Amniotic stem cell (primary cell): ENCODE results near the gene STAB2.
"Not testable (repeated sequence)": the region's sequence is repeated elsewhere in the genome, so short reads cannot be mapped to it uniquely, and the experiment has no call there.

Source experiments
- DNase-seq: peaks from one replicate; lab custom pipeline; 2025; lab: John Stamatoyannopoulos, UW

Gene STAB2

GRCh38 chr12:103647267-103647666, 60.2 kb downstream of the STAB2 start:
- no peak for DNase-seq

GRCh38 chr12:103652808-103653207, 65.7 kb downstream of the STAB2 start:
- DNase-seq = no peak

- not testable (repeated sequence) for DNase-seq
These were observed 66.6 kb downstream of the STAB2 start for GRCh38 chr12:103653568-103654173.

- no peak for DNase-seq
These were observed 67.7 kb downstream of the STAB2 start for GRCh38 chr12:103654816-103655215.

- DNase-seq = no peak
These were observed 69.2 kb downstream of the STAB2 start for GRCh38 chr12:103656291-103656690.

GRCh38 chr12:103657331-103657730, 70.3 kb downstream of the STAB2 start:
- no peak for DNase-seq

- no peak for DNase-seq
These were observed 77.6 kb downstream of the STAB2 start for GRCh38 chr12:103664626-103665025.

GRCh38 chr12:103665971-103666370, 78.9 kb downstream of the STAB2 start:
- no peak for DNase-seq

- DNase-seq = no peak
These were observed 80.1 kb downstream of the STAB2 start for GRCh38 chr12:103667125-103667524.

- no peak for DNase-seq
These were observed 81.4 kb downstream of the STAB2 start for GRCh38 chr12:103668520-103668919.

- DNase-seq = no peak
These were observed 84.3 kb downstream of the STAB2 start for GRCh38 chr12:103671367-103671766.

- DNase-seq = no peak
These were observed 85.5 kb downstream of the STAB2 start for GRCh38 chr12:103672401-103673119.

- DNase-seq = no peak
These were observed 86.4 kb downstream of the STAB2 start for GRCh38 chr12:103673487-103673886.

GRCh38 chr12:103673891-103674375, 86.9 kb downstream of the STAB2 start:
- no peak for DNase-seq

GRCh38 chr12:103676893-103677292, 89.8 kb downstream of the STAB2 start:
- no peak for DNase-seq

GRCh38 chr12:103677341-103677740, 90.3 kb downstream of the STAB2 start:
- no peak for DNase-seq

- DNase-seq = no peak
These were observed 90.8 kb downstream of the STAB2 start for GRCh38 chr12:103677905-103678304.

- DNase-seq = no peak
These were observed 92.5 kb downstream of the STAB2 start for GRCh38 chr12:103679421-103680170.

GRCh38 chr12:103680591-103681141, 93.6 kb downstream of the STAB2 start:
- DNase-seq = no peak

- no peak for DNase-seq
These were observed 99.0 kb downstream of the STAB2 start for GRCh38 chr12:103686026-103686425.

- DNase-seq = no peak
These were observed 100.2 kb downstream of the STAB2 start for GRCh38 chr12:103687253-103687652.

- no peak for DNase-seq
These were observed 101.4 kb downstream of the STAB2 start for GRCh38 chr12:103688376-103689063.
